ENCODE results near the gene TMEM132A. TPM values are rescaled to one million over a fixed set of nuclear protein-coding genes. Genes with fewer than 3 reads are reported as not detected.
"Not testable (repeated sequence)": the region's sequence is repeated elsewhere in the genome, so short reads cannot be mapped to it uniquely, and the experiment has no call there.

Gene TMEM132A
- total RNA-seq, 1 donor = 3.7 TPM

DNA sequence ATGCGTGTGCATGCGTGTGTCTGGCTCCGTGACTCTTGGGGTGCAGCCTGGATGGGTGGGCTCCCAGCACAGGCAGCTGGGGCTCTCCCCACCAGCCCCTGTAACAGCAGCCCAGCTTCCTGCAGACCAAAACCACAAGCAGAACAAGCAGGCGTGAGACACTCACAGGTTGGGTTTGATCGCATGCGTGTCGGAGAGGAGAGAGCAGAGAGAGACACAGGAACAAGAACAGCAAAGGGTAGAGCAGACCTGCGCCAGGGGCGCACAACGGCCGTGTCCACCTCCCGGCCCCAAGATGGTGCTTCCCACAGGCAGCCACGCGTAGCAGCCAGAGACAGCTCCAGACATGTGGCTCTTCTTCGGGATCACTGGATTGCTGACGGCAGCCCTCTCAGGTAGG lies 47.3 kb downstream of the TMEM132A start, which contains the start of gene CD6:
Gene CD6 (plus strand): TSS at position 161 of the 400 bp plus-strand sequence. CDS start 186 bp downstream, at position 347.
- H3K4me3 ChIP-seq (ENCODE audit: low read depth, low read length) = no peak within 1 kb of the TSS
- DNase-seq (ENCODE audit: low read depth) = no peak
- TF ChIP-seq, protein P1, sequence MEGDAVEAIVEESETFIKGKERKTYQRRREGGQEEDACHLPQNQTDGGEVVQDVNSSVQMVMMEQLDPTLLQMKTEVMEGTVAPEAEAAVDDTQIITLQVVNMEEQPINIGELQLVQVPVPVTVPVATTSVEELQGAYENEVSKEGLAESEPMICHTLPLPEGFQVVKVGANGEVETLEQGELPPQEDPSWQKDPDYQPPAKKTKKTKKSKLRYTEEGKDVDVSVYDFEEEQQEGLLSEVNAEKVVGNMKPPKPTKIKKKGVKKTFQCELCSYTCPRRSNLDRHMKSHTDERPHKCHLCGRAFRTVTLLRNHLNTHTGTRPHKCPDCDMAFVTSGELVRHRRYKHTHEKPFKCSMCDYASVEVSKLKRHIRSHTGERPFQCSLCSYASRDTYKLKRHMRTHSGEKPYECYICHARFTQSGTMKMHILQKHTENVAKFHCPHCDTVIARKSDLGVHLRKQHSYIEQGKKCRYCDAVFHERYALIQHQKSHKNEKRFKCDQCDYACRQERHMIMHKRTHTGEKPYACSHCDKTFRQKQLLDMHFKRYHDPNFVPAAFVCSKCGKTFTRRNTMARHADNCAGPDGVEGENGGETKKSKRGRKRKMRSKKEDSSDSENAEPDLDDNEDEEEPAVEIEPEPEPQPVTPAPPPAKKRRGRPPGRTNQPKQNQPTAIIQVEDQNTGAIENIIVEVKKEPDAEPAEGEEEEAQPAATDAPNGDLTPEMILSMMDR (IDR thresholded peaks at IDR 0.05; ENCODE audit: insufficient read depth, low read length) = no peak

DNA sequence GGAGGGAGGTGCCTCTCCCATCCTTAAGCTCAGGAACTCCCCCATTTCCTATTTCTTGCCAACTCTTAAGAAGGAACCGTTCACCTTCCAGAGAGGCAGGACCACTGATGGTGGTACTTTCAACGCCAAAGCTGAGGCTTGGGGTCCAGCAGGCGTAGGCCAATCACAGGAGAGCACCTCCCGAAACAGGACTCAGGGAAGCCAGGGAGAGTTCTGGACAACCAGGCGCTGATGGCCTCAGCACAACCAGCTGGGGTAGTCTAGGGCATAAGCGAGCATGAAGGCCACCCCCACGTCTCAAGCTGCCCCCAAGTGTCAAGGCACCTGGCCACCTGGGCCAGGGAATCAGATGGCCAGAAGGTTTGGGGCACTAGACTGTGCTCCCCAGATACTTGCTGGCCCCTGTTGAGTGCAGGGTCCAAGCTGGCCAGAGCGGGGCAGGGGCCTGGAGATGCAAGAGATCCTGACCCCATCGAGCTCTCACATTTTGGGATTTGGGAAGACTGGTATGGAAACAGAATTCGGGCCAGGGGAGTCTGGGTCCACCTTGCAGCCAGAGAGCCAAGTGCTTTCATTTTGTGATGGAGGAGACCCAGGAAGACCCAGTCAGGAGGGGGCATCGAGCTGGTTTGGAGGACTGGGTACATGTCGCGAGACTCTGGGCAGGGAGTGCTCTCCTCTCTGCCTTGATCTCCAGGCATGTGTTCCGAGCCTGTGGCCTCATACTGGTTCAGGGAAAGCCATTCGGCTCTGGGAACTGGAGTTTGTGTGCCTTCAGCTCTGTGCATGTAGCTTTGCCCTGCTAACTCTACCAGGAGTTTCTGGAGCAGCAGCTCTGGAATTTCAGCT lies 48.1 kb downstream of the TMEM132A start:
- H3K4me3 ChIP-seq (ENCODE audit: low read depth, low read length) = no peak overlapping the region
- TF ChIP-seq, protein P1 (IDR thresholded peaks at IDR 0.05; ENCODE audit: insufficient read depth, low read length) = no peak
- no peak for DNase-seq (ENCODE audit: low read depth)

DNA sequence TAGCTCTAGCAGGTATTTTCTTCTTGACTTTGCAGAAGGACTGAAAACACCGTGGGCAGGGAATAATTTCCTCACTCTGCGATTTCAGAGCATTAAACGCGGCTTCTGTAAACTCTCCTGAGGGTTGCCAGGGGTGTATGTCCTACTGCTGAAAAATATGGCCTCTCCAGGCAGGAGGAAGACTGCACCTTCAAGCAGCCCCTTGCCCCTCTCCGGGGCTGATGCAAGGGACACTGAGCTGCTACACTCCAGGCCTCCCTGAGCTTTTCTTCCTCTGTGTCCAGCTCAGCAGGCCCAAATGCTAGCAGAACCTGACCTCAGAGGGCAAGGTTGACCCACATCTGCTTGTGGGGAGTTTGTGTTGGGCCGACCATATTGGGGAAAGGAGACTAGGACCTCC lies 49.4 kb downstream of the TMEM132A start:
- DNase-seq (ENCODE audit: low read depth) = no peak
- TF ChIP-seq, protein P1 (IDR thresholded peaks at IDR 0.05; ENCODE audit: insufficient read depth, low read length) = no peak
- H3K4me3 ChIP-seq (ENCODE audit: low read depth, low read length) = no peak overlapping the region

DNA sequence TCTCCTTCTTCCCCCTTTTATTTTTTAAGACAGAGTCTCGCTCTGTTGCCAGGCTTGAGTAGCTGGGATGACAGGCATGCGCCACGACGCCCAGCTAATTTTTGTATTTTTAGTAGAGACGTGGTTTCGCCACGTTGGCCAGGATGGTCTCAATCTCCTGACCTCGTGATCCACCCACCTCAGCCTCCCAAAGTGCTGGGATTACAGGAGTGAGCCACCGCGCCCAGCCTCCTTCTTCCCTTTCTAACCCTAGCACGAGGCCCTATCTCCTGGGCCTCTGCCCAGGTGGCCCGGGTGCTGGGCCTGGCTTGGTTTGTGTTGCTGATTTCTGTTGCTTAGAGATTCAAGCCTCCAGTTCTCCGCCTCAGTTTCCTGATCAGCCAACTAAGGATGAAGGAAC lies 50.1 kb downstream of the TMEM132A start:
- not testable (repeated sequence) for H3K4me3 ChIP-seq (ENCODE audit: low read depth, low read length)

DNA sequence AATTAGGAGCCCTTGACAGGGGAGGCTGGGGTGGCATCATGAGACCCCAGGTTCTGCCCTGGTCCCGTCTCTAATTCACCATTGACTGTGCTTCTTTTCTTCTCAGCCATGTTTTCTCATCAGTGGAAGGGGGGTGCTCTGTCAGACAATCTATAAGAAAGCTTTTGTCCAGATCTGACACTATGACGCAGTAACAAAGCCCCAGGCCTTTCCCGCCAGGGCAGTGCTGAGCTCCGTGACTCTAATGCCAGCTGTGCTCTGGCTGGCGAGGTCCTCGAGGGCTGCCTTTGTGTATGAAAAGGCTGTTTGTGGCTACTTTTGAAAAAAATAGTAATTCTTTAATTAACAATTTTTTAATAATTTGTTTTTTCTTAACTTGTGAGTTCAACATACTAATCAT lies 50.5 kb downstream of the TMEM132A start:
- no peak for DNase-seq (ENCODE audit: low read depth)
- TF ChIP-seq, protein P1 (IDR thresholded peaks at IDR 0.05; ENCODE audit: insufficient read depth, low read length) = no peak
- no peak overlapping the region for H3K4me3 ChIP-seq (ENCODE audit: low read depth, low read length)

More for the DNA sequence above, 50.1 kb downstream of the TMEM132A start:
- DNase-seq (ENCODE audit: low read depth) = not testable (repeated sequence)

DNA sequence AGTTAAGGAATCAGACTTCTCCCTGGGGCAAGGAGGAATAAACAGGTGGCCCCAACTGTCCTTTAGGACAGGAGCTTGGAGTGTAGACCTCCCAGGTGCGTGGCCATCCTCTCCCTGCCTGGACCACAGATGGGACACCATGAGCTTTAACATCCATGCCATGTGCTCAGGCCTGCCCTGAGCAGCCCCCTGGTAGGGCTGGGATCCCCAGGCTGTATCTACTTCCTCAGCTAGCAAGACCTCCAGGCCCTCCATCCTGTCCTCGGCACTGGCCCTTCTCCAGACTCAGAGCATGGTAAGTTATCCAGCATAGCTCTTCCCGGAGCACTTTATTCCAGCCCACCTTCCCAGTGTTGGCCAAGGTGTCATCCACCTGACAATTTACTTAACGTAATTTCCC lies 53.0 kb downstream of the TMEM132A start:
- TF ChIP-seq, protein P1 (IDR thresholded peaks at IDR 0.05; ENCODE audit: insufficient read depth, low read length) = no peak
- DNase-seq (ENCODE audit: low read depth) = no peak
- H3K4me3 ChIP-seq (ENCODE audit: low read depth, low read length) = no peak overlapping the region

DNA sequence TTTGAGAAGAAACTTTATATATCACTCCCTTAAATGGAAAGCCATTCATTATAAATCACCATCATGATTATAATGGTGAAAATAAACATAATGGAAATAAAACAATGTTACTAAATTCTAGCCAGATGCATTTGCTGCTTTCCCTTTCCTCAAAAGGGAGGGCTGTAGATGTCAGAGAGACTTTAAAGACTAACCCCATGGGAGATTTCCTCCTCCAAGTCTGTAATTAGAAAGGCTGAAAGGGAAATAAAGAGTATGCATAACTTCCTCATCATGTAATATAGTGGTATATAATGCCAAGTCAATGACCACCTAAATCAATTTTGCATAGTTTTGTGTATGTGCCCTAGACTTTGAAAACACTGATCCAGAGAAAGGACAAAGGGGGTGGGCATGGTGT lies 53.6 kb downstream of the TMEM132A start:
- TF ChIP-seq, protein P1 (IDR thresholded peaks at IDR 0.05; ENCODE audit: insufficient read depth, low read length) = no peak
- H3K4me3 ChIP-seq (ENCODE audit: low read depth, low read length) = no peak overlapping the region
- DNase-seq (ENCODE audit: low read depth) = no peak

Data from fibroblast of the aortic adventitia (primary cell).